HG03575 (cell line): ENCODE results near the gene SMARCA4.

Experiments used
- ATAC-seq: cut with Tn5 transposase; IDR thresholded peaks from one replicate; pipeline ENCODE4 v1.9.1; 2021; ENCODE audit not compliant: unreplicated experiment, insufficient number of reproducible peaks, low FRiP score; ENCODE audit errors: extremely low read depth

The SMARCA4 gene

DNA sequence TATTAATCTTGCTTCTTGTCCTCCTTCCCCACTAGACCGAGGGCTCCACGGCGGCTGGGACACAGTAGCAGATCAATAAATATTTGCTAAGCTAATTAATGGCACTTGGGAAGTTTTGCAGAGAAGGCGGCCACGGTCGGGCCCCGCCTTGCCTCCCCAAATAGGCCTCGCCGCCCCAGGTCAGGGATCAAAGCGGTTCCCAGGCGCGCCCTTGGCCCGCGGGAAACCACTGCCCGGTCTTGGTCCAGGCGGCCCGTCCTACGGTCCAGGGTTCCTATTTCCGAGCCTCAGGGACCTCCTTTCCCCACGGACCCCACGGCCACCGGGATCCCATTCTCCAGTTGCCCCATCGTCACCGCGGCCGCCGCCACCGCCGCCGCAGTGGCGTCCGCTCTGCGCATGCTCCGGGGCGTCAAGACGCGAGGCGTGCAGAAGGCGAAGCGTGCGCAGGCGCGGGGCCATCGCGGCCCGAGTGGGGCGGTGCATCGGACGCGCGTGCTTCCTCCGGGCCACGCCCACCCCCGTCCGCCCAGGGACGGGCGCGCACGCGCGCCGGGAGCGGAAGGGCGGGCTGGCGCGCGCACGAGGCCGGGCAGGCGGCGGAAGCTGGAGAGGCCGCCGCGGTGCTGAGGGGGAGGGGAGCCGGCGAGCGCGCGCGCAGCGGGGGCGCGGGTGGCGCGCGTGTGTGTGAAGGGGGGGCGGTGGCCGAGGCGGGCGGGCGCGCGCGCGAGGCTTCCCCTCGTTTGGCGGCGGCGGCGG is at the start of gene SMARCA4:
Gene SMARCA4, plus strand, starts transcription at position 717 of the 759 bp plus-strand sequence. CDS start 23,122 bp downstream, outside the sequence.
- ATAC-seq: no peak

DNA sequence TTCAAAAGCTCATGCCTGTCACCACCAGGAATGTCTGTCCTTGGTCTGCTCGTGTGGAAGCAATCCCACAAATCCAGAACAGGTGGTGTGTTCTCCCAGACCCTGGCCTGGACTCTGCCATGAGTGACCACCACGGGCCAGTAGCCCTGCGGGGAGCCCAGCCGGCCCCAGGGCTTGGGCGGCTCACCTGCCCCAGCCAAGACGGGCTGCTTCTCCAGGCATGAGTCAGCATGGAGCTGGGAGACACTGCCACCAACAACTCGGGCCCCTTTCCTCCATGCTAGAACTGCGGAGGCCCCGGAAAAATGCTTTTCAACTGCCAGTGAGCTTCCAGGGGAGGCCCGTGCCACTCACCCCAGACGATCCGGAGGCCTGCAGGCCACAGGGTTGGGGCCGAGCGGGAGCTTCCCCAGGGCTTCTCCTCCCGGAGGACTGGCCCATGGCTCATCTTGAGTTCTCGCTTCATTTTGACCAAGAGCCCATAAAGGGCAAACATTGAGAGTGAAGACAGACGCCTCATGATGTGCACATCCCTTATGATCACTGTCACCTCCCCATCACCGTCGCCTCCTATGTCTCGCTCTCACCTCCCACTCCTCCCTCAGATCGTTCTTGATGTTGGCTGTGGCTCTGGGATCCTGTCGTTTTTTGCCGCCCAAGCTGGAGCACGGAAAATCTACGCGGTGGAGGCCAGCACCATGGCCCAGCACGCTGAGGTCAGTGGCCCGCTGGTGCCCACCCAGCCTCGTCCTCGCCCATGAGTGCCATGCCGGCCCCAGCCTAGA is 49.1 kb upstream of the SMARCA4 start:
- ATAC-seq: no peak

DNA sequence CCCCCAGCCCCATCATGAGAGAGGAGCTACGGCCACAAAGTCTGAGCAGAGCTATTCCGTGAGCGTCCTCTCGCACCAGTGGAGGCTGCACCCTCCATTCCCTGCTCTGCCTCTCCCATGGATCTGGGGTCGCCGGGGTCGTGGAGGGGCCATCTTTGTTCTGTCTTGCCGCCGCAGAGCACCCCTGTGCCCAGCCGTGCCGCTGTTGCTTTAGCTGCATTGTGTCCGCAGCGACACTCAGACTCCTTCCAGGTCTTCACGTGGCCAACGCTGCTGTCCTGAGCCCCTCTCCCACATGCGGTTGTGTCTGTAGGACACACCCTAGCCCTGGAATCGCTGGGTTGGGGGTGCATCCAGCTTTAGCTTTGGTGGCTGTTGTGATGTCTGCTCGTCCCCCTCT is 48.2 kb upstream of the SMARCA4 start:
- no peak for ATAC-seq

DNA sequence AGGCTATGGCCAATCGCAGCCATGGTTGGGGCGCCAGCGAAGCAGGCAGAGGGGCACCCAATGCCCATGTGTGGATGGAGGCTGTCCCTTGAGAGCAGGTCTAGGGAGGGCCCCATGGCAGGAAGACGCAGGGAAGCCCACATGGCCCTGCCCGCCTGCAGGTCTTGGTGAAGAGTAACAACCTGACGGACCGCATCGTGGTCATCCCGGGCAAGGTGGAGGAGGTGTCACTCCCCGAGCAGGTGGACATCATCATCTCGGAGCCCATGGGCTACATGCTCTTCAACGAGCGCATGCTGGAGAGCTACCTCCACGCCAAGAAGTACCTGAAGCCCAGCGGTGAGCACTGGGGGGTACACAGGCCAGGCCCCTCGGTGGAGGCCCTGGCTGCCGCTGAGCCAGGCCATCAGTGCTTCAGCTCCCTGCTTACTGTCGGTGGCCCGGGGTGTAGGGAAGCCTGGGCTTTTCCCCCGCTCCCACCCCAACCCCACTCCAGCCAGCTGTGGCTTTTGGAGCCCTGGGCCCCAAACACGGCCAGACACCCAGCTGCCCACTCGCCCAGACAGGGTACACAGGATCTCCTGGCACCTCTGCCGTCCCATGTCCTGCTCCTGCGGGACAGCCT is 47.0 kb upstream of the SMARCA4 start:
- no peak for ATAC-seq

DNA sequence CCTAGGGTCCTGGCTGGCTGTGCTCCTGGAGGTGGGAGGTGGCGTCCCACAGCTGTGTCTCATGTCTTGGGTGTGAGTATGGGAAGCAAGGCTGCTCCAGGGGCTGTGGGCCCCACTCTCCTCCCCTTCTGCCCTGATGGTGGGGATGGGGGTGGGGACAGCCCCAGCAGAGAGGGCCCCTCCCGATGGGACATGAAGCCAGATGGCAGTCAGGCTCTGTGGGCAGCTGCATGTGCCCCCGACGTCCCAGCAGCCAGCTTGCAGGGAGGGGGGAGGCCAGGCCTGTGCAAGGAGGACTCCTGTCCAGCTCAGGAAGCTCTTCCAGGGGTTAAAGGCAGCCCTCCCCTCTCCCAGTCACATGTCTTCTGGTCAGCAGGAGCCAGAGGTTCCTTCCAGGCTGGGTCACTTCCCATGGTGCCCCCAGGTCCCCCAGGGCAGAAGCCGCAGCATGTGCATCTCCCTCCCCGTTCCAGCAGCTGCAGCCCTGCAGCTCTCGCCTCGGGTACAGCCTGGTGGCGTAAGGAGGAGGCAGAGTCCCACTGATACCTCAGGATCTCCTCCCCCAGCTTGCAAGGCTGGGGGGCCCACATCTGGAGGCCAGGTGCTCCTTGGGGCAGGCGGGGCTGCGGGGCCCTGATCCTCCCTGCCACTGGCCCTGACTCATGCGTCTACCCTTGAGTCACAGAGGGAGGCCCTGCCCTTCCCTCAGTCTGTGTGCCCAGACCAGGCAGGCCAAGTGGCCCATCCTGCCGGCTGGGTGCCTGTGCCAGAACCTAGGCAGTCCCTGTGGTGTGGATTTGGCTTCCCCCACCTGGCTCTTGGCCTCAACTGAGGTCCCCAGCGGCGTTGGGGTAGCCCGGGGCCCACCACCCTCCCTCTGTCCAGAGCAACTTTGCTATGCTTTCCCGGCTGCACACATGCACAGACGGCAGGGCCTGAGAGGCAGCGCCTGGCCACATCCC is 45.4 kb upstream of the SMARCA4 start:
- no peak for ATAC-seq

DNA sequence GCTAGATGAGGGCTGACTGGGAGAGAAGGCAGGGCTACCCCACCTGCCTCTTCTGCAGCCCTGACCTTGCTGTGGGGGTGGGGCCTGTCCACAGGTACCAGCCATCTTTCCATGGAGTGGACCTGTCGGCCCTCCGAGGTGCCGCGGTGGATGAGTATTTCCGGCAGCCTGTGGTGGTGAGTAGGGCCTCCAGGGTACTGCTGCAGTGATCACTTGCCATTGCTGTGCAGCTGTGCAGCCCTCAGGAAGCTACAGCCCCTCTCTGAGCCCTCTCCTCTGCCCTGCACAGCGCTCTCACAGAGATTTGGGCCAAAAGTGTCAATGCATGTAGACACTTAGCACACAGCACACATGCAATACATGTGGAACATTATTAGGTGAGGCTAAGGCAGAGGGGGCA is 44.2 kb upstream of the SMARCA4 start:
- ATAC-seq: no peak

DNA sequence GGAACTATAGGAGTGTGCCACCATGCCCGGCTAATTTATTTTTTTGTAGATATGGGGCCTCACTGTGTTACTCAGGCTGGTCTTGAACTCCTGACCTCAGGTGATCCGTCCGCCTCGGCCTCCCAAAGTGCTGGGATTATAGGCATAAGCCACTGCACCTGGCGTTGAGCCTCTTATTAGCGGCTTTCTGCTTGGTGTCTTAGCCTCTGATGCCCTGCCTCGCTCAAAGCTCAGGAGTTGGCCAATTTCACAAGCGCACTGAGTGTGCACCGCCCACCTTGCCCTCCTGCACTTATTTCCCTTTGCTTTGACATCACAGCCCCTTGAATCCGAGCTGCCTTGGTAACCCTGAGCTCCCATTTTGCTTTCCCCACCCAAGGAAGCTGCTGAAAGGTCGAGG is 42.5 kb upstream of the SMARCA4 start:
- ATAC-seq: no peak

DNA sequence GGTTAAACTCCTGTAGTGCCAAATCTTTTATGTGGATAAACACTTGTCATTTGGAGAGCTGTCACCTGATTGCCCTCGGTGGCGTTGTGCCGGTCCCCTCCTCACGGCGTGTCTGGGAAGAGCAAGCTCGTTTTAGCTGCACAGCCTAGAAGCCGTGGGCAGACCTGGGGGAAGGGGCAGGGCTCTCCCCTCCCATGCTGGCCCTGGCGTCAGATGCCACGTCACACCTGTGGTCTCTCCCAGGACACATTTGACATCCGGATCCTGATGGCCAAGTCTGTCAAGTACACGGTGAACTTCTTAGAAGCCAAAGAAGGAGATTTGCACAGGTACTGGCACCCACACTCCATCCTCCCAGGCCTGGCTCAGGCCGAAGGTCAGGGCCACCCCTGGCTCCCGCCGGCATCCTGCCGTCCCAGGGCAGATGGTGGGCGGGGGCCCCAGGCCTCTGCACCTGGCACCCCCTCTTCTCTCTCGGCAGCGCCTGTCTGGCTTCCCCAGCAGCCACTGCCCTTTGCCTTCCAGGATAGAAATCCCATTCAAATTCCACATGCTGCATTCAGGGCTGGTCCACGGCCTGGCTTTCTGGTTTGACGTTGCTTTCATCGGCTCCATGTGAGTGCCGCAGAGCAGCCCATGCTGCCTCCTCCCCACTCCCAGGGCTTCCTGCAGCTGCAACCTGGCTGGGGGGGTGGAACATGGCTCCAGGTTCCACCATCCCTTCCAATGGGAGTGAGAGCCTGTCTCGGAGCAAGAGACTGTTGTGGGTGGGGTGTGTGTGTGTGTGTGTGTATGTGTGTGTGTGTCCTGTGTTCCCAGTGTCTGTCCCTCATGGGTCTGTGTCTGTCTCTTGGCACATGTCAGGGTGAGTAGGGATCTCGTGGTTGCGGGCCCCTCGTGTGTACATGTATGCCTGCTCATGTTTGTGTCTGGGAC is 41.2 kb upstream of the SMARCA4 start:
- no peak for ATAC-seq

DNA sequence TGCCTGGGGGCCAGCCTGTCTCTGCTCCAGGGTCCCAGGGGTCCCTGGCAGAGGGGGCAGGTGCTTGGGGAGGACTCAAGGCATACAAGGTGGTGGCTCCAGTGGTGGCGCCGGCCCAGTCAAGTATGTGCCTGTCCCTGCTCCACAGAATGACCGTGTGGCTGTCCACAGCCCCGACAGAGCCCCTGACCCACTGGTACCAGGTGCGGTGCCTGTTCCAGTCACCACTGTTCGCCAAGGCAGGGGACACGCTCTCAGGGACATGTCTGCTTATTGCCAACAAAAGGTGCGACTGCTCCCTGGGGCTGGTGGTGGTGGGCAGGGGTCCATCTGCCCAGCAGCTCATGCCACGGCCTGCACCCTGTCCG is 40.6 kb upstream of the SMARCA4 start:
- no peak for ATAC-seq

DNA sequence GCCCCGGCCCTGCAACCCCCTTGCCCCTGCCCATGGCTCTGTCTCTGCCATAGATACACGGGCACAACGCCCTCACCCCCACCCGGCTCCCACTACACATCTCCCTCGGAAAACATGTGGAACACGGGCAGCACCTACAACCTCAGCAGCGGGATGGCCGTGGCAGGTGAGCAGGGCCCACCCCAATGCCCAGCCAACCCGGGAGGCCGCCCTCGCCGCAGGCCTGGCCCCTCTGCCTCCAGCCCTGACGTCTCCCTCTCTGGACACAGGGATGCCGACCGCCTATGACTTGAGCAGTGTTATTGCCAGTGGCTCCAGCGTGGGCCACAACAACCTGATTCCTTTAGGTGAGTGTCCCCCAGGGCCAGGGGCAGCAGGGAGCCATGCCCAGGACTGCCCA is 40.0 kb upstream of the SMARCA4 start:
- no peak for ATAC-seq

DNA sequence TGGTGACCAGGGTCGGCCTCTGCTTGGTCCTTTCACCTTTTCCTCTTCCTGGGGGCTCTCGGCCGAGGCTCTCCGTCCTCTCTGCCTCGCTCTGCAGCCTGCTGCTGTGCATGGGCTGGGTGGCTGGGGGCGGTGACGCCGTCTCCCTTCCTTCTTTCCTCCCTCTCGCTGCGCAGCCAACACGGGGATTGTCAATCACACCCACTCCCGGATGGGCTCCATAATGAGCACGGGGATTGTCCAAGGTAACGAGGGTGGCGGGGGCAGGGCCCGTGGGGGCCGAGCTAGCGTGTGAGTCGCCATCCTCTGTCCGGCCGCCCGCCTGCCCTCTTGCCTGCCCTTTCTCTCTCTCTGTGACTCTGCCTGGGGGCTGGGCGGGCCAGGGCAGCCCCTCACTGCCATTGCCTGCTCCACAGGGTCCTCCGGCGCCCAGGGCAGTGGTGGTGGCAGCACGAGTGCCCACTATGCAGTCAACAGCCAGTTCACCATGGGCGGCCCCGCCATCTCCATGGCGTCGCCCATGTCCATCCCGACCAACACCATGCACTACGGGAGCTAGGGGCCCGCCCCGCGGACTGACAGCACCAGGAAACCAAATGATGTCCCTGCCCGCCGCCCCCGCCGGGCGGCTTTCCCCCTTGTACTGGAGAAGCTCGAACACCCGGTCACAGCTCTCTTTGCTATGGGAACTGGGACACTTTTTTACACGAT is 39.5 kb upstream of the SMARCA4 start:
- no peak for ATAC-seq

DNA sequence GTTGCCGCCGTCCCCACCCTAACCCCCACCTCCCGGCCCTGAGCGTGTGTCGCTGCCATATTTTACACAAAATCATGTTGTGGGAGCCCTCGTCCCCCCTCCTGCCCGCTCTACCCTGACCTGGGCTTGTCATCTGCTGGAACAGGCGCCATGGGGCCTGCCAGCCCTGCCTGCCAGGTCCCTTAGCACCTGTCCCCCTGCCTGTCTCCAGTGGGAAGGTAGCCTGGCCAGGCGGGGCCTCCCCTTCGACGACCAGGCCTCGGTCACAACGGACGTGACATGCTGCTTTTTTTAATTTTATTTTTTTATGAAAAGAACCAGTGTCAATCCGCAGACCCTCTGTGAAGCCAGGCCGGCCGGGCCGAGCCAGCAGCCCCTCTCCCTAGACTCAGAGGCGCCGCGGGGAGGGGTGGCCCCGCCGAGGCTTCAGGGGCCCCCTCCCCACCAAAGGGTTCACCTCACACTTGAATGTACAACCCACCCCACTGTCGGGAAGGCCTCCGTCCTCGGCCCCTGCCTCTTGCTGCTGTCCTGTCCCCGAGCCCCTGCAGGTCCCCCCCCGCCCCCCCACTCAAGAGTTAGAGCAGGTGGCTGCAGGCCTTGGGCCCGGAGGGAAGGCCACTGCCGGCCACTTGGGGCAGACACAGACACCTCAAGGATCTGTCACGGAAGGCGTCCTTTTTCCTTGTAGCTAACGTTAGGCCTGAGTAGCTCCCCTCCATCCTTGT is 38.8 kb upstream of the SMARCA4 start:
- no peak for ATAC-seq

DNA sequence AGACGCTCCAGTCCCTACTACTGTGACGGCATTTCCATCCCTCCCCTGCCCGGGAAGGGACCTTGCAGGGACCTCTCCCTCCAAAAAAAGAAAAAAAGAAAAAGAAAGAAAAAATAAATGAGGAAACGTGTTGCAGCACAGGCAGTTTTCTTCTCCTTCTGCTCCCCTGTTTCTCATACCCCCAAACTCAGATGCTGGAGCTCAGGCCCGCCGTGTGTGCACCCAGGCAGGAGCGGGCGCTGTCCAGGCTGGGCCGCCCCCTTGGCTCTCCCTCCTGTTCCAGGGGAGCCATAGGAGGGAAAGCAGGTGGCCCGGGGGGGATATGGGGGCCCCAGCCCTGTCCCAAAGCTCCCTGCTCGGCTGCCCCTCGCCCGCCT is 38.2 kb upstream of the SMARCA4 start:
- ATAC-seq: no peak

DNA sequence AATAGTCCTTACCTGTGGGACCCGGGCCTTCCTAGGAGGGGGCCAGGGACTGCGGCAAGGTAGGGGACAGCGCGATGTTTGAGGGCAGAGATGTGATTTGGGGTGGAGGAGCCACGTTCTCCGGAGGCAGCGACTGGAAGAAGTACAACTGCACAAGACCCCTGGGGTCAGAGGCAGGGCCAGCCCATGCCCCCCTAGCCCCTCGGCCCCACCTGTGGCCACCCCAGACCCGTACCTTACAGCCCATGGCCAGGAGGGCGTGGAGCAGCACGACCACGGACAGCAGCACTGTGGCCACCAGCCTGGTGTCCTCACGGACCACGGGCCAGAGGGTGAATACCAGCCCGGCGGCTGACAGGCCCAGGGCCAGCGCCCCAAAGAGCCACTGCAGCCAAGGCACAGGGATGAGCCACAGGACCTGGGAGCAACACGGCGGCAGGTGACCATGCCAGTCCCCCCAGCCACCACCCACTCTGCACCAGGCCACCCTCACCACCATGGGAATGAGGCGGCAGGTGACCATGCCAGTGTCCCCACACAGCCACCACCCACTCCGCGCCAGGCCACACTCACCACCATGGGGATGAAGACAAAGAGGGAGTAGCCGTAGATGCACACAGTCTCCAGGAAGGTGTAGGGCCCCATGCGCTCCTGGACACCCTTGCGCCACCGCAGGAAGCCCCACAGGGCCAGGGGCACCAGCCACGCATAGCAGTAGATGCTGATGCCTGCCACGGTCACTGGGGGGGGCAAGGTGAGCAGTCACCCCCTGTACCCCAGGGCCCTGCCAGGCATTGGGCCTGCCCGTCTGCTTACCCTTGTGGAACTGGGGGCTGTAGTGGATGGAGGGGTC is 37.3 kb upstream of the SMARCA4 start:
- ATAC-seq: no peak

DNA sequence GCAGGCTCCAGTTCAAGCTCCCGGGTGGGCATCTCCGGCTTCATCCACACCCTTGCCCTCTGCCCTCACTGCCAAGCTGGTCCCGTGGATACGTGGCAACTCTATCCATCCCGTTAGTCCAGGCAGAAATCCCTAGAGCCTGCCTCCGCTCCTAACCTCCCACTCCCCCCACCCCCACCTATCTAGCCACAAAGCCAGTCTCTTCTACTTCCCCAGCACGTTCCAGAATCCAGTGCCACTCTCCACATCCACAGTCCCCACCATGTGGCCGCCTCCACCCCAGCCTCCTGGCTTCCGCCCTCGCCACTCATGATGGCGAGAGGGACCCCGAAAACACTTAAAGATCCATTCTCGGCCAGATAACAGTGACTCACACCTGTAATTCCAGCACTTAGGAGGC is 36.2 kb upstream of the SMARCA4 start:
- no peak for ATAC-seq
